NCI-H446 (cell line): ENCODE data around the gene CDCA5.

ENCODE experiments used
- DNase-seq, 2 experiments: peaks; one replicate each; lab custom pipeline; 2025; lab: John Stamatoyannopoulos, UW

Gene CDCA5, protein sequence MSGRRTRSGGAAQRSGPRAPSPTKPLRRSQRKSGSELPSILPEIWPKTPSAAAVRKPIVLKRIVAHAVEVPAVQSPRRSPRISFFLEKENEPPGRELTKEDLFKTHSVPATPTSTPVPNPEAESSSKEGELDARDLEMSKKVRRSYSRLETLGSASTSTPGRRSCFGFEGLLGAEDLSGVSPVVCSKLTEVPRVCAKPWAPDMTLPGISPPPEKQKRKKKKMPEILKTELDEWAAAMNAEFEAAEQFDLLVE

DNA sequence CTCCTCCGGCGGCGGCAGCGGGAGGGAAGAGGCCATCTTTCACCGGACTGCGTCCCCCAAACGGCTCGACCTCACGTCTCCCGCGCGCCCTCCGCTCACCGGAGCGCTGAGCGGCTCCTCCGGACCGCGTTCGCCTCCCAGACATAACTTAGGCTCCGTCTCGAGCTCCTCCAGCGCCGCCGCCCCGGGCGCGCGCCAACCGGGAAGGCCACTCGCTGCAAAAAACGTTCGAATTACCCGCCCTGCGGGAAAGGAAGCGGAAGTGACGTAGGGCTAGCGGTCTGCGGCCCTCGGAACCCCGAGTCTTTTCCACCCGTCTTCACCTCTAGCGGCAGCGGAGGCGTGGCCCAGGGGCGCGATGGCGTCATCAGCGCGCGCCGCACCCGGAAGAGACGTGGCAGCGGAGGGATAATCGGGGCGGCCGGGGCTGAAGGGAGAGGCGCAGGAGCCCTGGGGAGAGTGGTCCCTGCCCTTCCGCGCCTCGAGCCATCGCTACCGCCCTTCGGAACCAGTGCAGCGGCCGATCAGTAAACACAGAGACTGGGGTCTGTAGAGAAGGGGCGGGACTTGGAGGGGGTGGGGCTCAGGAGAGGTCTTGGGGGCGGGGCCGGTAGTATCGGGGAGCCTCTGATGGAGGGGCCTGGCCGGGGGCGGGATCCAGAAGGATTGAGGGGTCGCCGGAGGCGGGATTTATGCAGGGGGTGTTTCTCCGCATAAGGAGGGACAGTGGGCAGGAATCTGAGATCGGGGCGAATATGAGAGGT lies at the start of gene CDCA5, which contains the start of gene ZFPL1:
CDCA5 (minus strand) TSS at position 207 of the 764 bp plus-strand sequence; CDS start at position 145, 62 bp downstream.
ZFPL1 (plus strand) TSS at position 389 of the 764 bp plus-strand sequence. CDS start 477 bp downstream, outside the sequence.
- DNase-seq: peak; percentile 96 to 97

DNA sequence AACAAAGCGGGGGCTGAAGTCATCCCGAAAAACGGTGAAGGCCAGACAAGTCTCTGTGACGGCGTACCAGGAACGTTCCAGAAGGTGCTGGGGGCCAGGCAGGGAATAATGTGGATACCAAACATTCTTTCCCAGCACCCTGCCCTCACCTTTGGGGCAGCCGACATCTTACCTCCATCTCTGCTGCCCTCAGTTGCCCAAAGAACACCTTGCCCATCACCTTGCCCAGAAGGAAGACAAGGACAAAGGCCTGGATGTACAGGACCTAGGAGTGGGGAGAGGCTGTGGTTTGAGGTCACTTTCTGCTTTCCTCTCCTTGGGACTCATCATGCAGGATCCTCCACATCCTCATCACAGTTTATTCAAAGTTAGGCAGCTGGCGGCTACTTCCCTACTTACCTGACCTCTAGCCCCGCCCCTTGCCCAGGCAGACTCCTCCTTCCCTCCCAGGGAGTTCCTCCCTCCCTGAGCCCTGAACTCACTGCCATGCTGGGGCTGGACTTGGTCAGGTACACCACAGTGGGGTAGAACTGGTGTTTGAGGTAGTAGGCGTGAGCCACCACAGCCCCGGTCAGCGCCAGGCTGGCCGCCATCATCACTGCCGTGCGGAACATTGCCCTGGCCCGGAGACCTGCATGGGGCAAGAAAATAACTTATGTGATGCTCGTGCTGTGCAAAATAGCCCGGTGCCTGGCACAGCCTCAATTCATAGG lies 49.3 kb upstream of the CDCA5 start:
- no peak for DNase-seq

DNA sequence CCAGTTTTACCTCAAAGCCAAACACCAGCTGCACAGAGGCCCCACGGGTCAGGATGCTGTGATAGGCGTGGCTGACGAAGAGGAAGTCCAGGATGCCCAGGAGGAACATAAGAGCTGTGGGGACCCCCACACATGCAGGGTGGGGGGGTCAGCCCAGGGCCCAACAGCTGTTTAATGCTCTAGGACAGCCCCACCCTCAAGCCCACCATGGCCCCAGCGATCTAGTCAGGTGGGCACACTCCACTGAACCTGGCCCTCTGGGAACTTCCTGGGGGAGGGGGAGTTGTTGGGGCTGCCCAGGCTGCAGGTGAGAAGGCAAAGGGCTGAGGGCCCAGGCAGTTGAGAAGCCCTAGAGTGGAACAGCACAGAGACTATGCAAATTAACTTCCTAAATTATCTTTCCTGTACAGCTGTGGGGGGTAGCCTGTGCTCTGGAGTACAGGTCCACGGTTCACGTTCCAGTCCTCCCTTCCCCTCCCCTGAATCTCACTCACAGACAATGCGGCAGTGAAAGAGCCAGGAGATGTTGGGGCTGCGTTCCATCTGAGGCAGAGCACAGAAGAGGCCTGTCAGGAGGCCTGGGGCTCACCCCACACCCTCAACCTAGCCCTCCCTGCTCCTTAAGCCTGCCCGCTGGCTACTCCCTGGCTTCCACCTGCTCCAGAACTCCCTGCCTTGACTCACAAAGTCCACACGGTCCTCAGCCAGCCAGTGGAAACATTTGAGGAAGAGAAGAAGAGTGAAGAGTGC lies 48.6 kb upstream of the CDCA5 start:
- DNase-seq: no peak

DNA sequence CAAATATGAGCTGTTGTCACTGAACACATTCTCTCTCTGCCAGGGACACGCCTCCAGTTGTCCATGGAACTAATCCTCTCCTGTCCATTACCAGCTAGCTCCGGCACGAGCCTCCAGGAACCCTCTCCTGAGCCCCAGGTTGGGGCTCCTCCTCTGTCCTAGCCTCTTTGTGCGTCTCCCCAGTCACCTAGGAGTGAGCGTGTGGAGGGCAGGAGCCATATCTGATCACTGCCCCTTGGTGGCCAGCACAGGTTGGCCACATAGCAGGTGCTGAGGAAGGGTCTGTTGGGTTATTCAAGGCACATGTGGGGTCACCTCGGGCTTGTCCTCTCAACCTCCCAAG lies 48.0 kb upstream of the CDCA5 start:
- no peak for DNase-seq

DNA sequence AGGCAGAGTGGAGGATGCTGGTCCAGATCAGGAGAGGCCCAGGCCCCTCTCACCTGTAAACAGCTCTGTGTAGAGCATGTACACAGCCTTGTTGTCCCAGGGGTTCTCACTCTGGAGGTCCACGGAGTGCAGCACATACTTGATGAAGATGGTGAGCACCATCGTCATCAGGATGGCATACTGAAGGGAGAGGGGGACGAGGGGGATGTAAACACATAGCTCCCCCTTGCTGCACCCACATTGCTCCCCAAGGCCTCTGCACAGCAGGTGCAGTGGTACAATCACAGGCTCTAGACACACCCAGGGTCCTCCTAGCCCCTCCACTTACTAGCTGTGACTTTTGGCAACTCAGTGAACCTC lies 47.6 kb upstream of the CDCA5 start:
- no peak for DNase-seq

DNA sequence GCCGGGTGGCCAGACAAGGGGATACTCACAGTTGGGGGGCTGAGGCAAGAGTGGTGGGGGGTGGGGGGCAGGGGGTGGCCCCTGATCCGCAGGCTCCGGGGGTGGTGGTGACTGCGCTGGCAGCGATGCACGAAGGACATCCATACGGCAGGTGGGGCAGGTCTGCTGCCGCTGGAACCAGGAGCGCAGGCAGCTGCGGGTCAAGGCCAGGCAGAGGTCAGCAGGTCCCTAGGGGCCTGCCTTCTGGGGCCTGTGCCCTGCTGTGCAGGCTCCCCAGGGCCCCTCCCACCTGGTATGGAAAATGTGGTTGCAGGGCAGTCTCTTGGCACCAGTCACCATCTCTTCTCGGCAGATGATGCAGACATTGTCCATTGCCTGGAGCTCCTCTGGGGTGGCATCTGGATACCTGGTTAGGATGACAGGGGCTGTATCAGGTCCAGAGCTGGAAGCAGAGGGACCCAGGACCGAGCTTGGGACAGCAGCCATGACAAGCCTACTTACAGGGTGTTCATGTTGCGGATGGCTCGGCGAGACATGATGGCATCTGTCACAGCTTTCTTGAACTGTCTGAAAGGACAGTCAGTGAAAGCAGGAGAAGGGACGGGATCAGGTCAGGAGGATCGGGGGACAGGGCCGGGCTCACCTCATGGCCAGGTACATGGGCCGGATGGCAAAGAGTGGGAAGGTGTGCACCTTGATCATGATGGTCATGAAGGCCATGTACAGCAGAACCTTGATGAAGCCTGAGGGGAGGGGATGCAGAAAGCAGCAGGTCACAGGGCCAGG lies 47.0 kb upstream of the CDCA5 start:
- no peak for DNase-seq

DNA sequence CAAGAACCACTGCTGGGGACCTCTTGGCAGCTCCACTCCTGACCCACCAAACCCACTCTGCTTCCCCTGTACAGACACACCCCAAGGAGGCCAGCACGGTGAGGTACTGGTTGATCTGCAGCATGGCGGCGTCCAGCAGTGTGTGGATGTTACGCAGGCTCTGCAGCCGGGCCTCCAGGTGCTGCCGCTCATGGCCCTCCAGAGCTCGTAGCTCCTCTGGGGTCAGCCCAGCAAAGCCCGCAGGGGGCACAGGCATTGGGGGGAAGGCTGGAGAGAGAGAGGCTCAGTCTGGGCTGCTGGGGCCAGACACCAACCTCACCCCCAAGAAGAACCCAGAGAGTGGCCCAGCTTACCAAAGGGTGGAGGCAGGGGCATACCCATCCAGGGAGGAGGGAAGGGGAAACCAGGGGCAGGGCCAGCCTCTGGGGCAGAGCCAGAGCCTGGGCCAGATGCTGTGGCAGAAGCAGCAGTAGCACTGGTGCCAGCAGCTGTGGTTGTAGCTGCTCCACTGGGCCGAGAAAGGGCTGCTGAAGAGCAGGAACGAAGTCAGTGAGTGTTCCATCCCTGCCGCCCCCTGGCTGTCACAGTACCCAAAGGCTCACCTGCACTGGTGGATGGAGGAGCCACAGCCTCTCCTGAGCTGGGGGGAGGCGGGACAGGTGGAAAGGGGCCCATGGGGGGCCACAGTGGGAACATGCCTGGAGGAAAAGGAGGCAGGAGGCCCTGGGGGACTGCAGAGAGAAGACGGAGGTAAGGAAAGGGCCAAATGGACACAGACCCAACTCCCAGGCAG lies 46.0 kb upstream of the CDCA5 start:
- no peak for DNase-seq

DNA sequence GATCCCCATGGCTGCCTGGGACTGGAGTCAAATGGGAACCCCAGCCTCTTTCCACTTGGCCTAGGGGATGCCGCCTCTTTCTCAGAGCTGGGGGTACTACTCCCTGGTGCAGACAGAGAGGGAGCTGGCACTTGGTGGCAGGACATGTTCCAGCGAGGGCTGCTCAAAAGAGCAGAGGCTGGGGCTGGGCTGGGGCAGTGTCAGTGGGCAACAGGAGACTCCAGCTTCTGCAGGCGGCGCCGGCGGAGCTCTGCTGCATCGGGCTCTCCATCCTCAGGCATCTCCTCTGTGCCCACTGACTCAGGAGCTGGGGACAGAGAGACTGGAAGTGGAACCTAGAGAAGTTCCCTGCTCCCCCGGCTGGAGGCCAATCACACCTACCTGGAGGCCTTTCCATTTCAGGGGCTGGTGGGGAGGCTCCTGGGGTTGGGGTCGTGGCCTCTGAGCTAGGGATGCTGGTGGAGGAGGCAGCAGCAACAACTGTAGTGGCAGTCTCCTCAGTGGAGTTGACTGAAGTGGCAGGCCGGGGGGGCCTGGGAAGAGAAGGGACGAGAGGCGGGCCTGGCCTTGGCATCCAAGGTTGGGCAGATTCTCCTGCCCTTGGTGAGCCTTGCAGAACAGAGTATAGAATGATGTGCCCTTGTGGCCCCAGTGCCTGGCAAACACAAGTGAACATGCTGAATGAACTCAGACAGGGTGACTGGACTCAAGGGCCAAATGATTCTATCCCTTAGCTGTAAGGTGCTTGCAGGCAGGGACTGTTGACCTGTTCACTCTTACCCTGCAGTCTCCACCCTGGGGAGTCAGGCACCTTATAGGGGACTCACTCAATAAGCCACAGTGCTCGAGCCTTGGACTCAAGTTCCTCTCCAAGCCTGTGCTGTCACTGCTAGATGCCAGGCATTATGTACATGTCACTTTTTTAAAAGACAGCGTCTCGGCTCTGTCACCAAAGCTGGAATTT lies 44.6 kb upstream of the CDCA5 start:
- DNase-seq: no peak

DNA sequence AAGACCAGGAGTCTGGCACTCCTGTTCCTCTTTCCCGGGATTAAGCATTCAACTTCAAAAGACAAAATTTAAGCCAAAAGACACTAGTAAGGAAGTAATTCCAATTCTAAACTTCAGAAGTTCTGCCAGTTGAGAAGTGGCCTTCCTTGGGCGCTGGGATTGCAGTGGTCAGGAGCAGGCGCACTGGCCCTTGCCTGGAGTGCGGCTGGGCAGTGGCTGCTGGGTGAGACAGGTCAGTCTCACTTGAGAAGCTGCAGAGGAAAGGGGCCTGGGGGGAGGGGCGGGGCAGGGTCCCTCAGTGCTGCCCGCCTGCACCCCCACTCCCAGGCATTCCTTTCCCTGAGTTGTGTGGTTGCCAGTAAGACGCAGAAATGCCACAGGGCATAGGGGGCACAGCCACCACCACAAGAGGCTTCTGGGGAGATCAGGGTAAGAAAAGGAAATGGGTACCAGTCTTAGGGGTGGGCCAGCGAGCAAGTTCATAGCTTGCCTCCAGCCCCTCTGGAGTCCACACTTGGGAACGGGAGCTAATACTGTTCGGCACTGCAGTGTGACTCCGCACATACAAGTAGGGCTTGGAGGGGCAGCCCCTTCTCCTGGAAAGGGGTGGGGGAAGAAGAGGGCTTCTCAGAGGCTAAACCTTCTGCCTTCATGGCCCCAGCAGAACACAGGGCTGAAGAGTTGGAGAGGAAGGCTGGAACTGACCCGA lies 43.8 kb upstream of the CDCA5 start:
- no peak for DNase-seq

DNA sequence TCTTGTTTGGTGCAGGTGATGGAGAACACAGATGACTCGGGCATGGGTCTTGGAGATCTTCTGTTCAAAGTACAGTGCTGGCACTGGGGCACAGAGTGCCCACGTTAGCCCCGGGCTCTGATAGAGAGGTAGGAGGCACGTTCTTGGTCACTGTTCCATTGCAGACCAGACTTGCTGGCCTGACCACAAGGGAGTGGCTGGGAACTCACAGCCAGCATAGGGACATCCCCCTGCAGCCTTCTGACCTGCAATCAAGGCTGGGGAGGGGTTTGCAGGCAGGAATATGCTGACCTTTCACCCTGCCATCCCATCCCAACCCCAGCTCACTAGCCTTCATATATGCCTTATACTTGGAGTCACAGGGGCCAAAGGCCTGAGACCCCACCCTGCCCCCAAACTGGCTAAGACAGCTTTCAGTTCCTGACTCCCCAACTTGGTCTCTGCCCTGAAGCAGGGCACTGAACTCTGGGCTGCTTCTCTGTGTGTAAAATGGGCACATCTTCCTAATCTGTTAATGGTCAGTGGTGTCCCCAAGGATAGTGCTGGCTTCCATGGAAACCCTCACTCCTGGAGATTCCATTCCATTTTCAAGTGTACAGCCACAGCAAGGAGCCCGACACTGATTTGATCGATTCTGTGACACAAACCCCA lies 42.9 kb upstream of the CDCA5 start:
- DNase-seq: no peak

DNA sequence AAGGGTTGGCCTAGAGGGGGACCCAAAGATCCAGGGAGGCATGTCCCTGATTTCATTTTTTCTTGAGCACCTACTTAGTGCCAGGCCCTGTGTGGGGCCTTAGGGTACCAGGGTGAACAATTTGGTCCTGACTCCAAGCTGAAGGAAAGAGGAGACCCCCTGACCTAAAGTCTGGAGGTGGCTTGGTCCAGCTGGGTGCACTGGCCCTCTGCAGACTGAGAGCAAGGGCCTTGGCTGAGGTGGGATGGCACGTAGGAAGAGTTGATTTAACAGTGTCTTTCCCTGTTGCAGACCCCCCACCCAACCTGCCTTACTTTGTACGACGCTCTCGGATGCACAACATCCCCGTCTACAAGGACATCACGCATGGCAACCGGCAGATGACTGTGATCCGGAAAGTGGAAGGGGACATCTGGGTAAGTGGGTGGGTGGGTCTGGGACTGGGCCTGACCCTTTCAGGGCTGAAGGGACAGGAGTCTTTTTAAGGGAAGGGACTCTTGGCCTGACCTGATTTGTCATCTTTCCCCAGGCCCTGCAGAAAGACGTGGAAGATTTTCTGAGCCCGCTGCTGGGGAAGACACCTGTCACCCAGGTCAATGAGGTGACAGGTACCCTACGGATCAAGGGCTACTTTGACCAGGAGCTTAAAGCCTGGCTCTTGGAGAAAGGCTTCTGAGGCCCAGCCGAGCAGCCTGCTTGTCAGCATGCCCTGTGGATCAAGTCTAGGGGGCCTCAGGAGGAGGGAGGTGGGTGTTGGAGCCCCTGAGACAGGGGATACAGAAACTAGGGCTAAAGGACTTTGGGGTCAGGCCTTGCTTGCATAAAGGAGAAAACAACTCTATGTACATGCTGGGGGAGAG lies 41.6 kb upstream of the CDCA5 start:
- DNase-seq: no peak

DNA sequence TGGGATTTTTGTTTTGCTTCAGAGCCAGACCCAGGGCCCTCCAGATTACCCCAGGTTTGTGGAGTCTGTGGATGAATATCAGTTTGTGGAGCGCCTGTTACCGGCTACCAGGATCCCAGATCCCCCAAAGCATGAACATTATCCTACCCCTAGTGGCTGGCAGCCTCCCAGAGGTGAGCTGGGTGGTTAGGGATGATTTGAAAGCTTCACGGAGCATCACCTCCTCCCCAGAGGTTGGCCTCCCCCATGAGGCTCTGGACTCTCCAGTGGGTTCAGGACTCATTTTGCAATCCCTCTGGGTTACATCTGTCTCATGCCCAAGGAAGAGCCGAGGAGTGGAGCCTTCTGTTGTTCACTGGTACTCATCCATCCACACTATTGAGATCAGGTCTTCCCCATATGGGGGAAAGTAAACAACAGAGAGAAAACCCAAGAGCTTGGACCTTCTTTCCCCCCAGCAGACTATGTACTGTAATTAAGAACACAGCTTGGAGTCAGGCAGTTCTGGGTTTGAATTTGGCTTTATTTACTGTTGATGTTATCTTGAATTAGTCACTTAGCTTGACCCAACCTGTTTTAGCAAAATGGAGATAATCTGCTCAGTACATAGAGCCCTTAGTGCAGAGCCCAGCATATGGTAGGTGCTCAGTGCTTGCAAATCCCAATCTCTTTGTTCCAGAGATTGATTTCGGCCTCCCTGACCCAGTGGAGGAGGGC lies 40.8 kb upstream of the CDCA5 start:
- DNase-seq: no peak

DNA sequence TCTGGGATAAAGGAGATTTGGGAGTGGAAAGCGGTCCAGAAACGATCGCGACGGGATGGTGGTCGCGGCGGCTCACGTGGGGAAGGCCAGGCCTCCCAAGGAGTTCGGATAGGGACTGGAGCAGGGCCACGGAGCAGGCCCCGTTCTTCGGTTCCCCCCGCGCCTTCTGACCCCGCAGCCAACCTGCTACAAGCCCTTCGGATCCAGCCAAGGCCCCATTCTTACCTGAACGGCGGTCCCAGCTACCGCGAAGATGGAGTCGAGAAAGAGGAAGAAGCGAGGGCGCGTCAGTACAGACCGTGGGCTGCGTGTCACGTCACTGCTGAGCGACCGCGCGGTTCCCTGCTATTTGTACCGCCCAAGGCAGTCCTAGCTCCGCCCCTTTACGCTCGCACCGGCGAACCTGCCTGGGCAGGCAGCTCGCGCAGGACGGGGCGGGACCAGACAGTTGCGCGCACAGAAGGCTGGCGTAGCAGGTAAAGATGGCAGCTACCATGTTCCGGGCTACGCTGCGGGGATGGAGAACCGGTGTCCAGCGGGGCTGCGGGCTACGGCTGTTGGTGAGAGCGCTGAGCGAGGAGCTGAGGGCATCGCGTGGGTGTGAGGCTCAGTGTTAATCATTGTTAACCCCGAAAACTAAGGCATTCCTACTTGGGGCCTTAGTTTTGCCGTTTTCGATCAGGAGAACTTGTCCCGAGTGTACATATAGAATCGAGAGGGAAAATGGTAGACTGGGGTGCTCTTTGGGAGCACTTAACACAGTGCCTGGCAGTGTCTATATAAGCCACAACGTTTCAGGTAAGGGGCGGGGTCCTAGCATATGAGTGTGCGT lies 38.2 kb upstream of the CDCA5 start, which contains the start of the genes FAU and MRPL49:
FAU (minus strand) TSS at position 270 of the 832 bp plus-strand sequence. CDS start 321 bp downstream, outside the sequence.
MRPL49 (plus strand) TSS at position 457 of the 832 bp plus-strand sequence; CDS start at position 483, 26 bp downstream.
- DNase-seq: peak; percentile 95 to 99

DNA sequence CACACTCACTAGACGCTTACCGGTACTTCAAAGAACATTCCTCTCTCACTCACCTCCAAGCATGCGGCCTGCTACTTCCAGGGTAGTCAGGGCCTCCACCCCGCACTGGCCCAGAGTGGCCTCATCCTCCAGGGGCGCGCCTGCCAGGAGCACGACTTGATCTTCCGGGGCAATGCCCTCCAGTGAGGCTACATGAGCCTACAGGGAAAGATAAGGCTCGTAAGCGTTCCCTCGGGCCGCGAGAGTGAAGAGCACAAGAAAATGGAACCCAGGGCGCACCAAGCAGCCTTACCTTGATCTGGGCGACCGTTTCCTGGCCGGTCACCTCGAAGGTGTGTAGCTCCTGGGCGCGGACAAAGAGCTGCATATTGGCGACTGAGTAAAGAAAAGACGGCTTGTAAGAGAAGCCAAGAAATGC lies 37.6 kb upstream of the CDCA5 start:
- no peak for DNase-seq

DNA sequence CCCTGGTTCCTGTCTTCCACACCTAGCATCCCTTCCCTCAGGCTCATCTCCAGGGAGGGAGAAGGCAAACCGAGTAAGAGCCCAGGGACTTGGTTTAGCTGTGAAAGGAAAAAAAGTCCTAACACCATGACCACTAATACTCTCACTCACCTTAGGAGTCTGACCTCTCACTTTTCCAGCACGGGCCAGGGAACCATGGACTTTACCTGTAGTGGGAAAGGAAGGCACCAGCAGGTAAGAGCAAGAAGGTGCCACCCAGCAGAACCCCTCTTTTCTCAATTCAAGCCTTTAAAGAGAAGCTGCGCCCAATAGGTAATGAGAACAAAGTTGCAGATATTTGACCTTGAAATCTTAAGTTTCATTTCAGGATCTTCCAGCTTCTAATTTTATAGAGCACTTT lies 37.0 kb upstream of the CDCA5 start:
- no peak for DNase-seq

DNA sequence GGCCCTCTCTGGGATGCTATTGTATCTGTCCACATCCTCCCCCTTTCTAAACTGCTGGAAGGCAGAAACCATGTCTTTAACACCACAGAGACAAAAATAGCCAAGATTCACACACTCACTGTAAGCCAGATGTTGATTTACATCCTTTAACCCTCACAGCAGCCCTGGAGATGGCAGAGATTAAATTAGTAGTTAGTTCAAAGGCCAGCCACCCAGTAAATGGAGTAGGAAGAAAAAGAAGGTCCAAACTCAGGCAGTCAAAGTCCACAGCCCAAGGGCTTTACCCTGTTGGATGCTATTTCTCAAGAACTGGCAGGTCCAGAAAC lies 35.8 kb upstream of the CDCA5 start:
- no peak for DNase-seq
